IMR-90 (cell line): ENCODE measurements around the gene SLAMF1. TPM values are rescaled to one million over a fixed set of nuclear protein-coding genes. Genes with fewer than 3 reads are reported as not detected.

Experiments
- ATAC-seq: fragments of 200-7000 bp; cut with Tn5 transposase; 2 replicates; pipeline ENCODE4 v1.9.1; 2020; ENCODE audit warnings: low read depth, mild to moderate bottlenecking, moderate library complexity
- BruUV-seq: library from RNA; stranded (reverse); fragments of 400-500 nt; replicated peaks from 2 replicates; lab custom pipeline; 2021; lab: Mats Ljungman, UMichigan
- CTCF ChIA-PET: fragments of 300-600 bp; formaldehyde crosslinking; extraction: SDS; loops from one replicate; lab custom pipeline; 2021; ENCODE audit warnings: antibody characterized with exemption; lab: Yijun Ruan, JAX
- POLR2A ChIA-PET: fragments of 300-600 bp; sonication (Branson Sonifier 250); formaldehyde crosslinking; loops from one replicate; lab custom pipeline; 2022; ENCODE audit warnings: antibody characterized with exemption; ENCODE audit not compliant: unreplicated experiment; lab: Charles Lee
- DNase-seq: peaks from one replicate; pipeline ENCODE4 v3.0.0; 2013
- H2AFZ ChIP-seq: replicated peaks from 2 replicates; pipeline ENCODE3; 2013; ENCODE audit warnings: low read length, mild to moderate bottlenecking; ENCODE audit not compliant: poor library complexity
- H2AK5ac ChIP-seq: 2 replicates; pipeline ENCODE4 v1.6.1; 2013; ENCODE audit warnings: low read depth, low read length, inconsistent platforms
- H2AK9ac ChIP-seq: replicated peaks from 2 replicates; pipeline ENCODE3; 2013; ENCODE audit warnings: mild to moderate bottlenecking, low read depth, low read length, moderate library complexity; ENCODE audit not compliant: poor library complexity
- H2BK120ac ChIP-seq: 2 replicates; pipeline ENCODE4 v1.6.1; 2013; ENCODE audit warnings: low read depth, low read length, inconsistent platforms
- H2BK15ac ChIP-seq: 3 replicates; pipeline ENCODE4 v1.6.1; 2013; ENCODE audit warnings: low read depth, low read length, inconsistent platforms
- H2BK20ac ChIP-seq: 2 replicates; pipeline ENCODE4 v1.6.1; 2013; ENCODE audit warnings: low read depth, mild to moderate bottlenecking, inconsistent platforms, low read length, moderate library complexity
- H2BK5ac ChIP-seq: 2 replicates; pipeline ENCODE4 v1.6.1; 2013; ENCODE audit warnings: mild to moderate bottlenecking, low read depth, low read length, inconsistent platforms; ENCODE audit not compliant: poor library complexity, severe bottlenecking
- H3K14ac ChIP-seq: replicated peaks from 2 replicates; pipeline ENCODE4 v1.6.1; 2013; ENCODE audit warnings: low read depth, low read length, inconsistent platforms
- H3K18ac ChIP-seq: 2 replicates; pipeline ENCODE4 v1.6.1; 2013; ENCODE audit warnings: low read depth, low read length, control low read depth
- H3K23ac ChIP-seq: 2 replicates; pipeline ENCODE4 v1.6.1; 2013; ENCODE audit warnings: low read depth, low read length, inconsistent platforms
- H3K27ac ChIP-seq: 2 replicates; pipeline ENCODE4 v1.5.1; 2013; ENCODE audit warnings: mild to moderate bottlenecking, control low read depth, low read length; ENCODE audit not compliant: insufficient read depth
- H3K27me3 ChIP-seq: 2 replicates; pipeline ENCODE4 v1.6.1; 2013; ENCODE audit warnings: low read length; ENCODE audit not compliant: control insufficient read depth, insufficient read depth
- H3K36me3 ChIP-seq: 2 replicates; pipeline ENCODE4 v1.6.1; 2013; ENCODE audit warnings: low read length, mixed read lengths; ENCODE audit not compliant: control insufficient read depth, insufficient read depth
- H3K4ac ChIP-seq: 2 replicates; pipeline ENCODE4 v1.6.1; 2013; ENCODE audit warnings: low read depth, low read length, inconsistent platforms
- H3K4me1 ChIP-seq: 2 replicates; pipeline ENCODE4 v1.6.1; 2013; ENCODE audit warnings: low read length, mixed read lengths; ENCODE audit not compliant: control insufficient read depth, insufficient read depth
- H3K4me2 ChIP-seq: 2 replicates; pipeline ENCODE4 v1.6.1; 2013; ENCODE audit warnings: low read depth, mild to moderate bottlenecking, control low read depth, low read length, moderate library complexity
- H3K4me3 ChIP-seq: 2 replicates; pipeline ENCODE4 v1.5.1; 2013; ENCODE audit warnings: low read depth, mild to moderate bottlenecking, control low read depth, low read length, moderate library complexity; ENCODE audit not compliant: insufficient read depth
- H3K56ac ChIP-seq: 2 replicates; pipeline ENCODE4 v1.6.1; 2013; ENCODE audit warnings: low read length, inconsistent platforms; ENCODE audit not compliant: insufficient read depth; ENCODE audit errors: extremely low read depth
- H3K79me1 ChIP-seq, 2 experiments: 2 replicates each; pipeline ENCODE4 v1.6.1; 2013; ENCODE audit warnings: low read length in 2 of 2, inconsistent platforms in 1 of 2, low read depth in 1 of 2
- H3K9ac ChIP-seq: 2 replicates; pipeline ENCODE4 v1.6.1; 2013; ENCODE audit warnings: low read depth, low read length, control low read depth
- H3K9me1 ChIP-seq: 2 replicates; pipeline ENCODE4 v1.6.1; 2013; ENCODE audit warnings: low read length, inconsistent platforms; ENCODE audit not compliant: insufficient read depth
- H3K9me3 ChIP-seq: 2 replicates; pipeline ENCODE4 v1.6.1; 2013; ENCODE audit warnings: low read length; ENCODE audit not compliant: control insufficient read depth, insufficient read depth
- H4K20me1 ChIP-seq: 2 replicates; pipeline ENCODE4 v1.6.1; 2013; ENCODE audit warnings: low read length, inconsistent platforms; ENCODE audit not compliant: insufficient read depth
- H4K5ac ChIP-seq: 2 replicates; pipeline ENCODE4 v1.6.1; 2013; ENCODE audit warnings: mild to moderate bottlenecking, low read depth, low read length, control low read depth
- H4K8ac ChIP-seq, 2 experiments: 2 replicates each; pipeline ENCODE4 v1.6.1; 2013; ENCODE audit warnings: low read depth in 2 of 2, low read length in 2 of 2, control low read depth in 1 of 2, inconsistent platforms in 1 of 2
- H4K91ac ChIP-seq: 2 replicates; pipeline ENCODE4 v1.6.1; 2013; ENCODE audit warnings: low read depth, low read length, inconsistent platforms; ENCODE audit not compliant: insufficient read depth
- BHLHE40 ChIP-seq: fragments of 150-350 bp; IDR thresholded peaks from 2 replicates; pipeline ENCODE4 v1.6.1; 2016; ENCODE audit warnings: mild to moderate bottlenecking, low read depth, low read length
- CEBPB ChIP-seq: IDR thresholded peaks from 2 replicates; pipeline ENCODE4 v1.6.1; 2012; ENCODE audit warnings: low read depth, low read length, improper control_type of control experiment
- CHD1 ChIP-seq: IDR thresholded peaks from 2 replicates; pipeline ENCODE4 v1.6.1; 2012; ENCODE audit warnings: low read depth, low read length, improper control_type of control experiment
- MAFK ChIP-seq: IDR thresholded peaks from 2 replicates; pipeline ENCODE4 v1.6.1; 2012; ENCODE audit warnings: low read depth, low read length, improper control_type of control experiment
- MAZ ChIP-seq: IDR thresholded peaks from 2 replicates; pipeline ENCODE4 v1.6.1; 2012; ENCODE audit warnings: low read depth, mild to moderate bottlenecking, low read length, improper control_type of control experiment, moderate library complexity, borderline replicate concordance
- NFE2L2 ChIP-seq: fragments of 150-350 bp; IDR thresholded peaks from 2 replicates; pipeline ENCODE4 v1.6.1; 2016; ENCODE audit warnings: low read depth, mild to moderate bottlenecking, low read length
- POLR2A ChIP-seq: IDR thresholded peaks from 2 replicates; pipeline ENCODE4 v1.6.1; 2012; ENCODE audit warnings: mild to moderate bottlenecking, low read depth, low read length
- RCOR1 ChIP-seq: IDR thresholded peaks from 2 replicates; pipeline ENCODE4 v1.6.1; 2012; ENCODE audit warnings: mild to moderate bottlenecking, low read length, improper control_type of control experiment; ENCODE audit not compliant: insufficient replicate concordance
- WGBS, 2 experiments: methylation state at CpG; one replicate each; pipeline versions ENCODE4 v1.1.5 to v1.1.7; 2013; ENCODE audit warnings: missing lambda C conversion rate in 2 of 2; ENCODE audit not compliant: insufficient read length in 1 of 2; ENCODE audit errors: extremely low coverage in 2 of 2; 5-methylcytosine and 5-hydroxymethylcytosine counted together
- dilution Hi-C: fragments of 300-500 bp; cut with HindIII; formaldehyde crosslinking; loops from one replicate; pipeline ENCODE4 v1.14.3; 2018; ENCODE audit warnings: low sequenced_read_pairs; ENCODE audit not compliant: unreplicated experiment
- in situ Hi-C: fragments of 300-500 bp; cut with MboI; formaldehyde crosslinking; loops from 3 replicates; pipeline ENCODE4 v1.14.3; 2019; ENCODE audit warnings: low sequenced_read_pairs, inconsistent platforms, mixed read lengths
- intact Hi-C: fragments of 100-400 bp; cut with micrococcal nuclease; formaldehyde crosslinking; loops from 2 replicates; pipeline ENCODE4 v1.10.0; 2022
- polyA plus RNA-seq, 3 experiments: library from polyadenylated mRNA; depleted of rRNA; stranded (reverse); fragments of >200 nt; gene quantifications; 2 replicates each; pipeline ENCODE4 v1.2.3, GENCODE V29; 2012; ENCODE audit warnings: low replicate concordance in 1 of 3
- total RNA-seq: library from RNA; depleted of rRNA; stranded (reverse); fragments of >200 nt; gene quantifications from 2 replicates; pipeline ENCODE4 v1.2.3, GENCODE V29; 2012

SLAMF1 gene
- total and polyA plus RNA-seq, 2 of the 4 experiments (the other 2 are of a cell fraction): not detected

- 46% methylated on average over 4 of the region's 5 CpGs; no CpG with 5 or more reads in 1 of the 2 experiments for WGBS, 2 experiments
- Histone ChIP-seq H3K56ac (no peak overlapping the region), H3K9me3 (no peaks in the 10 kb centered on the region), H2AK9ac (no peak overlapping the region), H2BK5ac (no peak overlapping the region), H2BK120ac (no peak overlapping the region), H3K4ac (no peak overlapping the region), H3K27me3 (no peaks in the 10 kb centered on the region), H3K27ac (no peak overlapping the region), H3K14ac (no peak overlapping the region), H3K4me2 (no peak overlapping the region), H3K23ac (no peak overlapping the region), H3K9me1 (no peaks in the 10 kb centered on the region), H2BK20ac (no peak overlapping the region), H3K9ac (no peak overlapping the region), H4K20me1 (no peaks in the 10 kb centered on the region), H2BK15ac (no peak overlapping the region), H2AFZ (no peak overlapping the region), H3K4me3 (no peak overlapping the region), H3K4me1 (no peaks in the 10 kb centered on the region), H4K5ac (no peak overlapping the region), H3K36me3 (no peaks in the 10 kb centered on the region), H3K79me1 (no peaks in the 10 kb centered on the region), H4K91ac (no peak overlapping the region), H3K18ac (no peak overlapping the region), H4K8ac (no peak overlapping the region), H2AK5ac (no peak overlapping the region)
- BruUV-seq: no TSS peak
- dilution Hi-C loops (no loop called here), intact Hi-C loops (no loop called here), in situ Hi-C loops (no loop called here)
- DNase-seq (no peak), ATAC-seq (no peak)
- TF ChIP-seq MAFK (no peak), RCOR1 (no peak), BHLHE40 (no peak), POLR2A (no peak), NFE2L2 (no peak), MAZ (no peak), CHD1 (no peak), CEBPB (no peak)
- ChIA-PET POLR2A (no interaction called here), CTCF (no interaction called here)
Observed at GRCh38 chr1:160637821-160638539, 8.9 kb downstream of the SLAMF1 start.
